ENCODE data around the gene RHOBTB3.
"Not testable (repeated sequence)": the region's sequence is repeated elsewhere in the genome, so short reads cannot be mapped to it uniquely, and the experiment has no call there.

RHOBTB3 gene

GRCh38 chr5:95803271-95804148, 72.4 kb downstream of the RHOBTB3 start:
- DNase-seq (no peak), ATAC-seq (no peak)
- H3K9me3 Mint-ChIP-seq, result no peaks in the 10 kb centered on the region
- no peaks in the 10 kb centered on the region for H3K36me3 Mint-ChIP-seq (ENCODE audit: low read depth)
- H3K4me3 Mint-ChIP-seq, result no peak overlapping the region
- H3K27me3 Mint-ChIP-seq, result no peaks in the 10 kb centered on the region
- H3K4me1 Mint-ChIP-seq, result peaks cover 10% of the 10 kb centered on the region
- H3K27ac Mint-ChIP-seq, result no peak overlapping the region

- no peak overlapping the region for H3K4me3 Mint-ChIP-seq
- DNase-seq (no peak), ATAC-seq (no peak)
- peaks cover 24% of the 10 kb centered on the region for H3K4me1 Mint-ChIP-seq
- H3K9me3 Mint-ChIP-seq, result no peaks in the 10 kb centered on the region
- H3K27ac Mint-ChIP-seq, result no peak overlapping the region
- H3K36me3 Mint-ChIP-seq (ENCODE audit: low read depth), result no peaks in the 10 kb centered on the region
- no peaks in the 10 kb centered on the region for H3K27me3 Mint-ChIP-seq
These were observed 73.8 kb downstream of the RHOBTB3 start for GRCh38 chr5:95804736-95805539.

GRCh38 chr5:95806687-95807086, 75.6 kb downstream of the RHOBTB3 start:
- Mint-ChIP-seq H3K27ac (no peak overlapping the region), H3K4me1 (peaks cover 41% of the 10 kb centered on the region), H3K27me3 (no peaks in the 10 kb centered on the region), H3K9me3 (no peaks in the 10 kb centered on the region), H3K4me3 (no peak overlapping the region), H3K36me3 (ENCODE audit: low read depth) (no peaks in the 10 kb centered on the region)
- DNase-seq (no peak), ATAC-seq (no peak)

DNA sequence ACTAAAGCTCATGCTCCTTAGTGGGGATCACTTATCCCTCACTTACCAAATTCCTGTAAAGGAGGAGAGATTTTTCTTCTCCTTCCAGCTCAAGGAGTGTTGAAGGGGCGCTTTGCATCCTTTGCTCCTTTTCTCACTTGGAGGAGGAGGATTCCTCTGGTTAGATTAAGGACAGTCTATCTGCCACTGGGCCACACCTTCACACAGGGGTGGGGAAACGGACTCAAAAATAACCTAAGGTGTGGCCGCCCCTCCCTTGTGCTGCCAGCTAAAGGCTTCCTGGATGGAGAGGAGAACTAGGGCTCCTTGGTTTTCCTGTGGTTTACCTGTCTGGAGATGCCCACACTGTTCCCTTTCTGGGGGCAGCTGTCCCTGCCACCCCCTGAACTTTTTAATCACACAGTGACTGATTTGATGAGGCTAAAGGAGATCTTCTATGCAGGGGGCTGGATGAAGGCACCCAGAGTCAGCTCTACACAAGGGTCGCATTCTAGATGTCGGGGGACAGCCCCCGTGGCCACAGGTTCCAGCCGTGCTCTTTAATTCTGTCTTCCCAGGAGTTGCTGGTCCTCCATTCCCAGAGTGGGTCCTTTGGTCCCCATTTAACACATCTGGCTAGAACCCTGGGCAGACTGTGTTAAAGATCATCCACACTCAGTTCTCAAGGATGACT, 77.0 kb downstream of the RHOBTB3 start:
- no peak for ATAC-seq
- peak overlapping the region; percentile 47 for H3K4me3 Mint-ChIP-seq
- no peaks in the 10 kb centered on the region for H3K9me3 Mint-ChIP-seq
- no peak for DNase-seq
- H3K36me3 Mint-ChIP-seq (ENCODE audit: low read depth), result no peaks in the 10 kb centered on the region
- H3K27ac Mint-ChIP-seq, result peak overlapping the region; percentile 67
- peaks cover 52% of the 10 kb centered on the region for H3K4me1 Mint-ChIP-seq
- no peaks in the 10 kb centered on the region for H3K27me3 Mint-ChIP-seq

- ATAC-seq (peak; percentile 99), DNase-seq (peak; percentile 71)
- Mint-ChIP-seq H3K9me3 (no peaks in the 10 kb centered on the region), H3K4me1 (peaks cover 56% of the 10 kb centered on the region), H3K36me3 (ENCODE audit: low read depth) (peaks cover 3% of the 10 kb centered on the region), H3K27me3 (no peaks in the 10 kb centered on the region), H3K4me3 (peak overlapping the region; percentile 47), H3K27ac (peak overlapping the region; percentile 67)
These were observed 77.7 kb downstream of the RHOBTB3 start for GRCh38 chr5:95808686-95809413.

- H3K27me3 Mint-ChIP-seq, result no peaks in the 10 kb centered on the region
- H3K27ac Mint-ChIP-seq, result peak overlapping the region; percentile 67
- peaks cover 61% of the 10 kb centered on the region for H3K4me1 Mint-ChIP-seq
- no peaks in the 10 kb centered on the region for H3K9me3 Mint-ChIP-seq
- DNase-seq, result no peak
- peak overlapping the region; percentile 22 for H3K4me3 Mint-ChIP-seq
- peaks cover 8% of the 10 kb centered on the region for H3K36me3 Mint-ChIP-seq (ENCODE audit: low read depth)
- no peak for ATAC-seq
These were observed 78.4 kb downstream of the RHOBTB3 start for GRCh38 chr5:95809414-95809960.

DNA sequence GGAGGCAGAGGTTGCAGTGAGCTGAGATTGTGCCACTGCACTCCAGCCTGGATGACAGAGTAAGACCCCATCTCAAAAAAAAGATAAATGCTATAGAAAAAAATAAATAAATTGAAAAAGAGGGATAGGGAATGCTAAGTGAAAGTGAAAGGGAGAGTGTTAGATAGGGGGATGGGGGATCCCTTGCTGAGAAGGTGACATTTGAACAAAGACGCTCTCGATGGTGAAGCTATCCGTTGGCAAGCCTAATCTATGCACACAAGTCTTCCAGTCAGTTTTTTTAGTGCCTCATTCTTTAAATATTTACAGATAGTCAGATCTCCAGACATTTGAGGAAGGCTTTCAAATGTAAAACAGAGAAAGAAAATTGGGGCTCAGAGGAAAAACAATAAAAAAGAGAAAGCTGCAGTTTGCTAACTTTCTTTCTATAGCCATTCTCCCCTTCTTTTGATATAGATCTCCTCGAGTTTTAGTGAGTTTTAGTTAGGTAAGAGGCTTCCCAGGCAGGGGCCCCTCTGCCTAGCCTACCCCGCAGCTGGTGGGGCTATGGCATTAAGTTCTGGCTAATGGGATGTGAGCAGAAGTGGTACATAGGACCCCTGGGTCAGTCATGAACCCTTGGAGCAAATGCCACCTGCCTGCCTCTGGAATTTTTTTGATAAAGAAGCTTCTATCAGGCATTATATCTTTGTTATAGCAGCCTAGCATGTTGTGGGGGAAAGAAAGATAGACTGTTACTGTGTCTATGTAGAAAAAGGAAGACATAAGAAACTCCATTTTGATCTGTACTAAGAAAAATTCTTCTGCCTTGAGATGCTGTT, 79.4 kb downstream of the RHOBTB3 start:
- Mint-ChIP-seq H3K27me3 (no peaks in the 10 kb centered on the region), H3K9me3 (no peaks in the 10 kb centered on the region), H3K36me3 (ENCODE audit: low read depth) (peaks cover 10% of the 10 kb centered on the region), H3K4me3 (peak overlapping the region; percentile 64), H3K27ac (peak overlapping the region; percentile 78), H3K4me1 (peaks cover 70% of the 10 kb centered on the region)
- DNase-seq (no peak), ATAC-seq (no peak)

GRCh38 chr5:95811126-95811423, 79.9 kb downstream of the RHOBTB3 start:
- not testable (repeated sequence) for H3K27me3 Mint-ChIP-seq, DNase-seq, ATAC-seq, H3K9me3 Mint-ChIP-seq
- H3K4me1 Mint-ChIP-seq, result peaks cover 75% of the 10 kb centered on the region
- peak overlapping the region; percentile 64 for H3K4me3 Mint-ChIP-seq
- peaks cover 10% of the 10 kb centered on the region for H3K36me3 Mint-ChIP-seq (ENCODE audit: low read depth)
- peak overlapping the region; percentile 78 for H3K27ac Mint-ChIP-seq

- Mint-ChIP-seq H3K4me1 (peaks cover 80% of the 10 kb centered on the region), H3K27ac (peak overlapping the region; percentile 78), H3K4me3 (peak overlapping the region; percentile 29), H3K36me3 (ENCODE audit: low read depth) (peaks cover 12% of the 10 kb centered on the region)
- not testable (repeated sequence) for DNase-seq, H3K9me3 Mint-ChIP-seq, ATAC-seq, H3K27me3 Mint-ChIP-seq
These were observed 80.4 kb downstream of the RHOBTB3 start for GRCh38 chr5:95811461-95812073.

- Mint-ChIP-seq H3K27ac (peak overlapping the region; percentile 78), H3K9me3 (no peaks in the 10 kb centered on the region), H3K4me3 (peak overlapping the region; percentile 29), H3K36me3 (ENCODE audit: low read depth) (peaks cover 12% of the 10 kb centered on the region), H3K27me3 (no peaks in the 10 kb centered on the region), H3K4me1 (peaks cover 85% of the 10 kb centered on the region)
- peak; percentile 45 for DNase-seq
- peak; percentile 38 for ATAC-seq
These were observed 80.9 kb downstream of the RHOBTB3 start for GRCh38 chr5:95812074-95812471.

DNA sequence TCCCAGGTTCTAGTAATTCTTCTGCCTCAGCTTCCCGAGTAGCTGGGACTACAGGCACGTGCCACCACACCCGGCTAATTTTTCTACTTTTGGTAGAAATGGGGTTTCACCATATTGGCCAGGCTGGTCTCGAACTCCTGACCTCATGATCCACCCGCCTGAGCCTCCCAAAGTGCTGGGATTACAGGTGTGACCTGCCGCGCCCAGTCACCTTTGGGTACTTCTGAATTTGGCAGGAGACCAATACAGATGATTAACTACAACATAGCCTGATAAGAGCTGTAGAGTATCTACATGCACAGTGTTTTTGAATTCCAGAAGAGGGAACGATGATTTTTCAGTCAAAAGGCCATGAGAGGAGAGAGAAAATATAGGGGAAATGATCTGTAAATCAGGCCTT, 81.9 kb downstream of the RHOBTB3 start:
- not testable (repeated sequence) for H3K4me3 Mint-ChIP-seq, ATAC-seq, H3K27ac Mint-ChIP-seq, H3K27me3 Mint-ChIP-seq, DNase-seq, H3K9me3 Mint-ChIP-seq
- Mint-ChIP-seq H3K36me3 (ENCODE audit: low read depth) (peaks cover 12% of the 10 kb centered on the region), H3K4me1 (peaks cover 90% of the 10 kb centered on the region)

DNA sequence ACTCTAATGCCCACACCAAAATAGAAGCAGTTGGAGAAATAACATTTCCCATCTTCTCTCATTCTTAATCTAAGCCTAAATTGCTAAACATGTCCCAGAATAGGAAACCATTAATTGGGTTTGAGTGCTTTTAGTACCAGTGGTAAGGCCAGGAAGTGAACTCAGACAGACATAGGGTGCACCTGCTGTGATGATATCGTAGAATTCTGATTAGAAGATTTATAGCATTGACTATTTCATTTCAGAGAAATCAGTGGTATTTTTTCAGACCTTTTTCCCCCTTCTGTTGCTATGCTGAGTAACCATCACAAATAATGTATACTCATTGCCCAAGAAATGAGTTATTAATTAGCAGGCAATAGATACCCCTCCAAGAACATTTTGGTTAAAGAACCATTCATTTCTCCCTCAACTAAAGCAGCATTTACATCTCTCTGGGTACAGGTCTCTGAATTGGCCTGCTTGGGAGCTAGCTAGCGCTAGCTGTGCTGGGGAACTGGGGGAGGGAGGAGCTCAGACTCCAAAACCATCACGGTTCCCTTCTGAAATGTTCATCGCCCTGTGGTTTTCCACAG, 84.1 kb downstream of the RHOBTB3 start:
- peak overlapping the region; percentile 67 for H3K27ac Mint-ChIP-seq
- DNase-seq, result no peak
- peaks cover 87% of the 10 kb centered on the region for H3K4me1 Mint-ChIP-seq
- H3K27me3 Mint-ChIP-seq, result no peaks in the 10 kb centered on the region
- H3K9me3 Mint-ChIP-seq, result no peaks in the 10 kb centered on the region
- ATAC-seq, result no peak
- no peak overlapping the region for H3K4me3 Mint-ChIP-seq
- H3K36me3 Mint-ChIP-seq (ENCODE audit: low read depth), result peaks cover 12% of the 10 kb centered on the region

- H3K27me3 Mint-ChIP-seq, result no peaks in the 10 kb centered on the region
- H3K27ac Mint-ChIP-seq, result peak overlapping the region; percentile 45
- no peak for ATAC-seq
- DNase-seq, result no peak
- peak overlapping the region; percentile 0 for H3K4me3 Mint-ChIP-seq
- peaks cover 12% of the 10 kb centered on the region for H3K36me3 Mint-ChIP-seq (ENCODE audit: low read depth)
- peaks cover 85% of the 10 kb centered on the region for H3K4me1 Mint-ChIP-seq
- no peaks in the 10 kb centered on the region for H3K9me3 Mint-ChIP-seq
These were observed 85.2 kb downstream of the RHOBTB3 start for GRCh38 chr5:95816341-95816740.

Measured in activated naive CD8-positive, alpha-beta T cell treated with anti-CD3 and anti-CD28 coated beads, Interleukin-2, amount 50 U/mL, for 24 hours (primary cell).